DMS 273 treated with DMSO at 0.1 percent for 48 hours (cell line): ENCODE results near the gene RMDN3.

ENCODE experiments used
- DNase-seq: peaks from one replicate; lab custom pipeline; 2025; lab: John Stamatoyannopoulos, UW

Gene RMDN3

GRCh38 chr15:40693904-40694687 lies 61.0 kb downstream of the RMDN3 start:
- no peak for DNase-seq

- DNase-seq = no peak
Measured at GRCh38 chr15:40691737-40692136, 63.3 kb downstream of the RMDN3 start.

DNA sequence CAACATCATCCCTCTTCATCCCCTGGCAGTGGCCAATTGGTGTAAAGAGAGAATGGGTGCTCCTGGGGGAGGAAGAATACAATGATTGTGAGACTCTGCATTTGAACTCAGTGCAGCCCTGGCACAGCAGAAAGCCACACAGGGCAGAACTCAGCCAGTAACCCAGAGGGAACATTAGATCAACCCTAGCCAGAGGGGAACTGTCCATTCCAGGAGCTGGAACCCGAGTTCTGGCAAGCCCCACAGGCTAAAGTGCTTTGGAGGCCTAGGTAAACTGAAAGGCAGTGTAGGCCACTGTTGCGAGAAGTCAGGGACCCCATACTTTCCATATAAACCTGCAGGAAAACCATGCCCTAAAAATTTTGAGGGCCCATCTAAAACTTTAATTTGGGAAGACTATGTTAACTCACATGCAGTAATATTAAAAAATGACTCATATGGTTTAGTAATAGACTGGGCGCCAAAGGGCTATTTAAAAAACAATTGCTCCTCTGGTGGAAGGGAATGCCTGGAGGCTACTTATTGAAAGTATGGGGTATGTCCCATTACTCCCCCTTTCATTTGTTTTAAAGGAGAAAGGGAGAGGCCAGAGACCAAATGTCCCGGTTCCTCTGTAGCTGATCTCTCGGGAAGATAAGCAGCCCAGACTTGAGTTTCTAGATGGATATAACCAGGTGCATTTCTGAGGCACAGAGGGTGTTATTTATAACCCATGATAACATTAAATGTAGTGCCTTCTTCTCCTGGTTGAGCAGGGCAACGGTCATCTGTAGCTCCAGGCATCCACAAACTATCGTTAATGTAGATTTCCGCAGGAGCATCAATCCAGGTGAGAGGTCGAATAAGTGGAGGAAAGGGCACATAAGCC lies 65.9 kb downstream of the RMDN3 start:
- no peak for DNase-seq
